Measurements from ENCODE around the gene PRUNE2.
A peak's percentile ranks its signal among the peaks of the same experiment; 100 is the strongest.

Gene PRUNE2

GRCh38 chr9:76697554-76697953 lies 208.4 kb downstream of the PRUNE2 start:
- DNase-seq (ENCODE audit: low spot score), result no peak

GRCh38 chr9:76697081-76697480 lies 208.8 kb downstream of the PRUNE2 start:
- no peak for DNase-seq (ENCODE audit: low spot score)

GRCh38 chr9:76693912-76694311 lies 212.0 kb downstream of the PRUNE2 start:
- DNase-seq (ENCODE audit: low spot score), result no peak

GRCh38 chr9:76692458-76693129 lies 213.3 kb downstream of the PRUNE2 start:
- no peak for DNase-seq (ENCODE audit: low spot score)

GRCh38 chr9:76691517-76692313 lies 214.2 kb downstream of the PRUNE2 start:
- peak; percentile 19 for DNase-seq (ENCODE audit: low spot score)

GRCh38 chr9:76690973-76691370 lies 214.9 kb downstream of the PRUNE2 start:
- no peak for DNase-seq (ENCODE audit: low spot score)

GRCh38 chr9:76690246-76690972 lies 215.5 kb downstream of the PRUNE2 start:
- no peak for DNase-seq (ENCODE audit: low spot score)

GRCh38 chr9:76688471-76689238 lies 217.3 kb downstream of the PRUNE2 start:
- no peak for DNase-seq (ENCODE audit: low spot score)

- no peak for DNase-seq (ENCODE audit: low spot score)
These were observed 218.0 kb downstream of the PRUNE2 start for GRCh38 chr9:76687861-76688391.

- no peak for DNase-seq (ENCODE audit: low spot score)
These were observed 219.2 kb downstream of the PRUNE2 start for GRCh38 chr9:76686756-76687155.

- DNase-seq (ENCODE audit: low spot score), result no peak
These were observed 221.7 kb downstream of the PRUNE2 start for GRCh38 chr9:76684213-76684612.

GRCh38 chr9:76681556-76681955 lies 224.4 kb downstream of the PRUNE2 start:
- no peak for DNase-seq (ENCODE audit: low spot score)

- no peak for DNase-seq (ENCODE audit: low spot score)
These were observed 225.0 kb downstream of the PRUNE2 start for GRCh38 chr9:76680716-76681425.

GRCh38 chr9:76677481-76678055 lies 228.3 kb downstream of the PRUNE2 start:
- no peak for DNase-seq (ENCODE audit: low spot score)

- DNase-seq (ENCODE audit: low spot score), result no peak
These were observed 229.1 kb downstream of the PRUNE2 start for GRCh38 chr9:76676857-76677256.

- DNase-seq (ENCODE audit: low spot score), result no peak
These were observed 238.4 kb downstream of the PRUNE2 start for GRCh38 chr9:76667521-76667957.

- DNase-seq (ENCODE audit: low spot score), result peak; percentile 47
These were observed 239.9 kb downstream of the PRUNE2 start for GRCh38 chr9:76665966-76666365.

- no peak for DNase-seq (ENCODE audit: low spot score)
These were observed 240.5 kb downstream of the PRUNE2 start for GRCh38 chr9:76665458-76665857.

- DNase-seq (ENCODE audit: low spot score), result no peak
These were observed 241.8 kb downstream of the PRUNE2 start for GRCh38 chr9:76664120-76664519.

GRCh38 chr9:76662476-76663281 lies 243.2 kb downstream of the PRUNE2 start:
- peak; percentile 11 for DNase-seq (ENCODE audit: low spot score)

Measured in SW480 (cell line).